PFSK-1 (cell line): ENCODE data around the gene SLC2A4.

Experiments
- FOXP2 ChIP-seq: optimal IDR thresholded peaks from 2 replicates; pipeline ENCODE3; 2011; ENCODE audit warnings: borderline replicate concordance, control low read depth, inconsistent platforms; ENCODE audit not compliant: insufficient read depth; ENCODE audit errors: extremely low read length, extremely low read depth
- POLR2AphosphoS5 ChIP-seq: IDR thresholded peaks from 2 replicates; pipeline ENCODE4 v1.6.1; 2012; ENCODE audit warnings: low read depth, mild to moderate bottlenecking, control low read depth, low read length, moderate library complexity
- REST ChIP-seq, 2 experiments: IDR thresholded peaks; 2 replicates each; pipeline versions ENCODE4 v1.6.1 to v1.8.0; 2011 to 2012; ENCODE audit warnings: low read depth in 2 of 2, low read length in 2 of 2, control low read depth in 1 of 2, inconsistent platforms in 1 of 2, mild to moderate bottlenecking in 1 of 2, moderate library complexity in 1 of 2; ENCODE audit not compliant: insufficient read depth in 1 of 2
- SIN3A ChIP-seq: IDR thresholded peaks from 2 replicates; pipeline ENCODE4 v1.6.1; 2012; ENCODE audit warnings: mild to moderate bottlenecking, low read length, moderate library complexity, borderline replicate concordance; ENCODE audit not compliant: insufficient read depth
- TAF1 ChIP-seq: IDR thresholded peaks from 2 replicates; pipeline ENCODE4 v1.6.1; 2012; ENCODE audit warnings: low read length, control low read depth, borderline replicate concordance; ENCODE audit not compliant: insufficient read depth

The SLC2A4 gene

GRCh38 chr17:7238420-7239090 is 43.0 kb upstream of the SLC2A4 start:
- TF ChIP-seq POLR2AphosphoS5 (no peak), TAF1 (no peak), REST (IDR thresholded peaks at IDR 0.05; ENCODE audit: insufficient read depth in 1 of 2, low read depth in 2 of 2, low read length in 2 of 2) (no peak), SIN3A (no peak), FOXP2 (no peak)

- no peak for TF ChIP-seq REST (IDR thresholded peaks at IDR 0.05; ENCODE audit: insufficient read depth in 1 of 2, low read depth in 2 of 2, low read length in 2 of 2)
- TF ChIP-seq FOXP2 = peak; percentile 57
- TF ChIP-seq TAF1 = peak; percentile 81; the same call in 1 of the 2 replicates
- TF ChIP-seq SIN3A = peak; percentile 81; the same call in 1 of the 2 replicates
- peak; percentile 80 for TF ChIP-seq POLR2AphosphoS5
These were observed 42.2 kb upstream of the SLC2A4 start, which contains the start of gene PHF23 for GRCh38 chr17:7239091-7240027. Gene PHF23, minus strand, starts transcription at chr17:7239457. Its CDS starts 178 bp downstream, at chr17:7239279.

- TF ChIP-seq TAF1 = no peak
- no peak for TF ChIP-seq REST (IDR thresholded peaks at IDR 0.05; ENCODE audit: insufficient read depth in 1 of 2, low read depth in 2 of 2, low read length in 2 of 2)
- no peak for TF ChIP-seq SIN3A
- TF ChIP-seq POLR2AphosphoS5 = no peak
- no peak for TF ChIP-seq FOXP2
These were observed 41.1 kb upstream of the SLC2A4 start for GRCh38 chr17:7240375-7240774.

- no peak for TF ChIP-seq TAF1
- no peak for TF ChIP-seq FOXP2
- no peak for TF ChIP-seq SIN3A
These were observed 40.3 kb upstream of the SLC2A4 start for GRCh38 chr17:7241090-7241733.
